Stimulated activated naive CD8-positive, alpha-beta T cell treated with anti-CD3 and anti-CD28 coated beads, Interleukin-15, Interleukin-2, amounts not matched to agents 100 ng/mL and 50 ng/mL, for 24 hours (primary cell): ENCODE data around the gene TRMT10C.
"Not testable (repeated sequence)": the region's sequence is repeated elsewhere in the genome, so short reads cannot be mapped to it uniquely, and the experiment has no call there.

Experiments
- H3K27ac Mint-ChIP-seq: one replicate; pipeline ENCODE4 v1.8.0; 2021; ENCODE audit warnings: mild to moderate bottlenecking, mixed read lengths
- H3K27me3 Mint-ChIP-seq: one replicate; pipeline ENCODE4 v1.8.0; 2021; ENCODE audit warnings: mixed read lengths
- H3K36me3 Mint-ChIP-seq: one replicate; pipeline ENCODE4 v1.8.0; 2021; ENCODE audit warnings: low read depth, mixed read lengths
- H3K4me1 Mint-ChIP-seq: one replicate; pipeline ENCODE4 v1.8.0; 2021; ENCODE audit warnings: low read depth, mixed read lengths
- H3K4me3 Mint-ChIP-seq: one replicate; pipeline ENCODE4 v1.8.0; 2021; ENCODE audit warnings: mild to moderate bottlenecking, mixed read lengths
- H3K9me3 Mint-ChIP-seq: one replicate; pipeline ENCODE4 v1.8.0; 2021; ENCODE audit warnings: mixed read lengths

TRMT10C gene

DNA sequence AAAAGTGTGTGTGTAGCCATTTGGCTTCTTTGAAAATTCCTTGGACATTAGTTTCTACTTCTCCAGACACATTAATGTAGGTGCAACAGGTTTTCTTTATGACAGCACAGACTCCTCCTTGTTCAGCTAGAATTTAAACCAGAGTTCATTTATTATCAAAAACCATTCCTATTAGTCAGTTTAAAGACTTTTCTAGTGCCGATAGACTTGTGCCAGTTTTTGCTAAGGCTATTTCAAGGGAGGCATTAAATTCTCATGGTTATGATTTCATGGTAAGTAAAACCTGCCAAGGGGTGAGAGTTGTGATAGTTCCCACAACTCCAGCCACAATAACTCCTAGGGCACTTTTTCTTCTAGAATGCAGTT lies 28.1 kb upstream of the TRMT10C start:
- Mint-ChIP-seq H3K27me3 (no peaks in the 10 kb centered on the region), H3K27ac (no peak overlapping the region), H3K36me3 (no peaks in the 10 kb centered on the region), H3K4me3 (no peak overlapping the region), H3K9me3 (peaks cover 5% of the 10 kb centered on the region), H3K4me1 (peaks cover 32% of the 10 kb centered on the region)

DNA sequence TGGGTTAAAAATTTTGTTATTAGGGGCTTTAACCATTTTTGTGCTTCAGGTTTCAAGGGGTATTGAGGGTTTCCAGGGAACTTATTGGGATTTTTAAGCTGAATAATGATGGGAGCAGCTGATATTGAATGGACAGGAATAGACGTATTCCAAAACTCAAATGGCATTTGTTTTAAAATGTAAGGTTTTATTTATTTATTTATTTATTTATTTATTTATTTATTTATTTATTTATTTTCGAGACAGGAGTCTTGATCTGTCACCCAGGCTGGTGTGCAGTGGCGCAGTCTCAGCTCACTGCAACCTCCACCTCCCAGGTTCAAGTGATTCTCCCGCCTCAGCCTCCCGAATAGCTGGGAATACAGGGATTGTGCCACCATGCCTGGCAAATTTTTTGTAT lies 26.4 kb upstream of the TRMT10C start:
- H3K27me3 Mint-ChIP-seq, result no peaks in the 10 kb centered on the region
- peaks cover under 1% of the 10 kb centered on the region for H3K9me3 Mint-ChIP-seq
- no peak overlapping the region for H3K4me3 Mint-ChIP-seq
- no peak overlapping the region for H3K27ac Mint-ChIP-seq
- H3K4me1 Mint-ChIP-seq, result peaks cover 22% of the 10 kb centered on the region
- H3K36me3 Mint-ChIP-seq, result no peaks in the 10 kb centered on the region

DNA sequence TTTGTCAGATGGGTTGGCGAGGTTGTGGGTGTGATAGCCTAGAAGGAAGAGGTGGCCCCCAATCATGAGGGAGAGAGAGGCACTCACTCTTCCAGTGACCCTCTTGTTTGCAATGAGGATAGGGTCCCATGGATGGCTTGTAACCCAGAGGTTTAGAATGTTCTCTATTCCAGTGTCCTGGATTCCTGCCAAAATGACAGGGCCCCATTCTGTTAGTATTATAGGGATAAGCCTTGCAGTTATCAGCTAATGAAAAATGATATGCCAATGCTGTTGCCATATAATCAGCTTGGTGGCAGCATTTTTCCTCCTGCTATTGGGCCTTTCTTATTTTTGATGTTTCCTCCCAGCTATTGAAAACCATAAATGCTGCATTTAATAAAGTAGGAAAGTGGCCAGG lies 25.4 kb upstream of the TRMT10C start:
- H3K27me3 Mint-ChIP-seq, result no peaks in the 10 kb centered on the region
- no peak overlapping the region for H3K27ac Mint-ChIP-seq
- H3K36me3 Mint-ChIP-seq, result no peaks in the 10 kb centered on the region
- H3K4me3 Mint-ChIP-seq, result no peak overlapping the region
- peaks cover 13% of the 10 kb centered on the region for H3K4me1 Mint-ChIP-seq
- no peaks in the 10 kb centered on the region for H3K9me3 Mint-ChIP-seq

DNA sequence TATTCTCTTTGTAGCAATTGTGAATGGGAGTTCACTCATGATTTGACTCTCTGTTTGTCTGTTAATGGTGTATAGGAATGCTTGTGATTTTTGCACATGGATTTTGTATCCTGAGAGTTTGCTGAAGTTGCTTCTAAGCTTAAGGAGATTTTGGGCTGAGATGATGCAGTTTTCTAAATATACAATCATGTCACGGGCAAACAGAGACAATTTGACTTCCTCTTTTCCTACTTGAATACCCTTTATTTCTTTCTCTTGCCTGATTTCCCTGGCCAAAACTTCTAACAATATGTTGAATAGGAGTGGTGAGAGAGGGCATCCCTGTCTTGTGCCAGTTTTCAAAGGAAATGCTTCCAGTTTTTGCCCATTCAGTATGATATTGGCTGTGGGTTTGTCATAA lies 24.7 kb upstream of the TRMT10C start:
- H3K36me3 Mint-ChIP-seq, H3K27me3 Mint-ChIP-seq, H3K4me1 Mint-ChIP-seq, H3K27ac Mint-ChIP-seq, H3K9me3 Mint-ChIP-seq, H3K4me3 Mint-ChIP-seq: not testable (repeated sequence)

DNA sequence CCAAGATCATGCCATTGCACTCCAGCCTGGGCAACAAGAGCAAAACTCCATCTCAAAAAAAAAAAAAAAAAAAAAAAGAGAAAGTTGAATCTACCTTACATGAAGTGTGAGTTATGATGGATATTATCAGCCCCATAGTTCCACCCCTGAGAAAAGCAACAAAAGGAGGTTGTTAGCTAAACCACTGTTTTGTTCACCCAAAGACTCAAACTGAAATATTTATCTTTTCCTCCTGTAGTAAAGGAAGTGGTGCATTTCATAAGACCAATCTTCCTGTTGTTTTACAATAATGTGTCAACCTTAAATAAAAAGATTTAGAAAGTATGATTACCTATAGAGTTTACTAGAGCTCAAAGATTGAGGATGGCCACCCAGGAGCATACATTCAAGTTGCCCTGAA lies 18.7 kb upstream of the TRMT10C start:
- Mint-ChIP-seq H3K4me3 (no peak overlapping the region), H3K4me1 (peaks cover 22% of the 10 kb centered on the region), H3K27ac (no peak overlapping the region), H3K36me3 (no peaks in the 10 kb centered on the region), H3K27me3 (no peaks in the 10 kb centered on the region), H3K9me3 (no peaks in the 10 kb centered on the region)

DNA sequence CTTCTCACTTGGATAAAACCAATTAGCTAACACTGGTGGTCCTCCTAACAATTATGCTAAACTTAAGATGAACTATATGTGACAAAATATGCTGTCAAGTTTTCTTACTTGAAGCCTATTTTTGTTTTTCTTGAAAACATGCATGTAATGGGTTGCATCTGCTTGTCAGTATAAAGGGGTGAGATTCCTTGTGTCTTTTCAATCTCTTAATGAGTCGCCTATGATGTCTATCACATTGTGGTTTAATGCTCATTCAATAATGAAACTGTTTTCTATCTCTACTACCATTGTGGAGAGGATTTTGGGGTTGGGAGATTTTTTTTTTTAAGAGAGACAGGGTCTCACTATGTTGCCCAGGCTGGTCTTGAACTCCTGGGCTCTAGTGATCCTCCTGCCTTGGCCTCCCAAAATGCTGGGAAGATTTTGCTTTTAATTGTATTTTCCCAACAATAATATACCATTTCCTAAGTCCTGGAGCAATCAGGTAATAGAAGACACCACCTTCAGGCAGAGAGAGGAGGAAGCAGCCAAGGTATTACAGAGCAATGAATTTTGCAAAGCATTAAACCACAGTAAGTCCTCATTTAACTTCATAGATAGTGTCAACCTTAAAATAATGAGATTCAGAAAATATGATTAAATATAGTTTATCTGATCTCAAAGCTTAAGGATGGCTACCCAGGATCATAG lies 17.4 kb upstream of the TRMT10C start:
- Mint-ChIP-seq H3K27me3 (no peaks in the 10 kb centered on the region), H3K36me3 (no peaks in the 10 kb centered on the region), H3K27ac (no peak overlapping the region), H3K4me3 (no peak overlapping the region), H3K4me1 (peaks cover 22% of the 10 kb centered on the region), H3K9me3 (no peaks in the 10 kb centered on the region)

DNA sequence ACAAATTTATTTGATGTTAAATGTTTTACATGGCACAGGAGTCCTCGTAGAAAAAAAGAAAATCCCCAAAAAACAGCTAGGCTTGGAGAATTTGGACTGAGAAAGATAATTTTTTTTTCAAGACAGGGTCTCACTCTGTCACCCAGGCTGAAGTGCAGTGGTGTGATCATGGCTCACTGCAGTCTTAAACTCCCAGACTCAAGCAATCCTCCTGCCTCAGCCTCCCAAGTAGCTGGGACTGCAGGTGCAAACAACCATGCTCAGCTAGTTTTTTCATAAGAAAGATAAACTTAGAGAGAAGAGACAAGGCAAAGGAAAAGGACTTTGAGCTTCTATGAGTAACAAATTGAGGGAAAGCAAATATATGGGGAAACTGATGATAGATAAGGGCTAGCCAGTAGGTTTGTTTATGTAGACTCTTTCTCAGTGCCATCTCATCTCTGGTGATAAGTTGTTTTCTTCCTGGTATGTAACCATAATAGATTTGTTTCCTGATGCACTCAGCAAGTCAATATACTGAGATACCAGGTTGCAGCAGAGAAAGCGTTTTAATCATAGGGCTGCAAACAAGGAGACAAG lies 13.1 kb upstream of the TRMT10C start:
- H3K36me3 Mint-ChIP-seq, result no peaks in the 10 kb centered on the region
- H3K4me3 Mint-ChIP-seq, result no peak overlapping the region
- no peak overlapping the region for H3K27ac Mint-ChIP-seq
- peaks cover 4% of the 10 kb centered on the region for H3K27me3 Mint-ChIP-seq
- peaks cover 8% of the 10 kb centered on the region for H3K4me1 Mint-ChIP-seq
- H3K9me3 Mint-ChIP-seq, result no peaks in the 10 kb centered on the region

DNA sequence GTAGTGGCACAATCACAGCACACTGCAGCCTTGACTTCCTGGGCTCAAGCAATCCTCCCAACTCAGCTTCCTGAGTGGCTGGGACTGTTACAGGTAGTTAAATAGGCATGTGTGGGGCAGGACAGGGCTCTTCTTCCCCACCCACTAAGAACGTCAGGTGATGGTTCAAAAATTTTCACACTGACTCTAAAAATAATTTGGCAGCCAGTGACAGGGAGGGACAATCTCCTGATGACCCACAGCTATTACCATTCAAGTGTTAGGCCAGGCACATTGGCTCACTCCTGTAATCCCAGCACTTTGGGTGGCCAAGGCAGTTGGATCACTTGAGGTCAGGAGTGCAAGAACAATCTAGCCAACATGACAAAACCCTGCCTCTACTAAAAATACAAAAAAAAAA lies 12.2 kb upstream of the TRMT10C start:
- H3K4me1 Mint-ChIP-seq, result no peaks in the 10 kb centered on the region
- peaks cover 4% of the 10 kb centered on the region for H3K27me3 Mint-ChIP-seq
- H3K4me3 Mint-ChIP-seq, result no peak overlapping the region
- no peaks in the 10 kb centered on the region for H3K9me3 Mint-ChIP-seq
- no peak overlapping the region for H3K27ac Mint-ChIP-seq
- H3K36me3 Mint-ChIP-seq, result no peaks in the 10 kb centered on the region

DNA sequence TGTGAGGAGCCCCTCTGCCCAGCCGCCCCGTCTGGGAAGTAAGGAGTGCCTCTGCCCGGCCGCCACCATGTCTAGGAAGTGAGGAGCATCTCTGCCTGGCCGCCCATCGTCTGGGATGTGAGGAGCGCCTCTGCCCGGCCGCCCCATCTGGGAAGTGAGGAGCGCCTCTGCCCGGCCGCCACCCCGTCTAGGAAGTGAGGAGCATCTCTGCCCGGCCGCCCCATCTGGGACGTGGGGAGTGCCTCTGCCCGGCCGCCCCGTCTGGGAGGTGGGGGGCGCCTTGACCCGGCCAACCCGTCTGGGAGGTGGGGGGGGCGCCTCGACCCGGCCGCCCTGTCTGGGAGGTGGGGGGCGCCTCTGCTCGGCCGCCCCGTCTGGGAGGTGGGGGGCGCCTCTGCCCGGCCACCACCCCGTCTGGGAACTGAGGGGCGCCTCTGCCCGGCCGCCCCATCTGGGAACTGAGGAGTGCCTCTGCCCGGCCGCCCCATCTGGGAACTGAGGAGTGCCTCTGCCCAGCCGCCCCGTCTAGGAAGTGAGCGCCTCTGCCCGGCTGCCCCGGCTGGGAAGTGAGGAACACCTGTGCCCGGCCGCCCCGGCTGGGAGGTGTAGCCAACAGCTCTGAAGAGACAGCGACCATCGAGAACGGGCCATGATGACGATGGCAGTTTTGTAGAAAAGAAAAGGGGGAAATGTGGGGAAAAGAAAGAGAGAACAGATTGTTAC lies 10.1 kb upstream of the TRMT10C start:
- peaks cover 10% of the 10 kb centered on the region for H3K27me3 Mint-ChIP-seq
- H3K4me1 Mint-ChIP-seq, H3K9me3 Mint-ChIP-seq, H3K4me3 Mint-ChIP-seq, H3K36me3 Mint-ChIP-seq, H3K27ac Mint-ChIP-seq: not testable (repeated sequence)

DNA sequence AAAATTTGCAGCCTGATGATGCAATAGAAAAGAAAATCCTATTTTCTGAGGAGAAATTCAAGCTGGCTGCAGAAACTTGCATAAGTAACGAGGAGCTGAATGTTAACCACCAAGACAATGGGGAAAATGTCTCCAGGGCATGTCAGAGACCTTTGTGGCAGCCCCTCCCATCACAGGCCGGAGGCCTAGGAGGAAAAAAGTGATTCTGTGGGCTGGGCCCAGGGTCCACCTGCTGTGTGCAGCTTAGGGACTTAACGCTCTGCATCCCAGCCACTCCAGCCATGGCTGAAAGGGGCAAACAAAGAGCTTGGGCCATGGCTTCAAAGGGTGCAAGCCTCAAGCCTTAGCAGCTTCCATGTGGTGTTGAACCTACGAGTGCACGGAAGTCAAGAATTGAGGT lies 8.3 kb upstream of the TRMT10C start:
- not testable (repeated sequence) for H3K4me1 Mint-ChIP-seq, H3K9me3 Mint-ChIP-seq, H3K27ac Mint-ChIP-seq, H3K4me3 Mint-ChIP-seq, H3K36me3 Mint-ChIP-seq
- H3K27me3 Mint-ChIP-seq, result peaks cover 14% of the 10 kb centered on the region

DNA sequence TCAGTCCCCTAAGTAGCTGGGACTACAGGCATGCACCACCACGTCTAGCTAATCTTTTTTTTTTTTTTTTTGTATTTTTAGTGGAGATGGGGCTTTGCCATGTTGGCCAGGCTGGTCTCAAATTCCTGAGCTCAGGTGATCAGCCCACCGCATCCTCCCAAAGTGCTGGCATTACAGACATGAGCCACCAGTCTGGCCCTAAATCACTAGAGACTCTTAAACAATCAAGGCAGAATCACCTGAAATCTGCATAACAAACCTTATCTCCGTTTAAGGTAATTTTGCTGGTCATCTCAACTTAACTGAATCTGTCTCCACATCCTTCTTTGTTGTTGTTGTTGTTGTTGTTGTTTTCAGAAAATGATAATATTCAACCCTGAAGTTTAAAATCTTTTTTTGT lies 5.6 kb upstream of the TRMT10C start:
- Mint-ChIP-seq H3K4me3 (no peak overlapping the region), H3K4me1 (peaks cover 7% of the 10 kb centered on the region), H3K36me3 (no peaks in the 10 kb centered on the region), H3K27ac (no peak overlapping the region), H3K27me3 (peaks cover 18% of the 10 kb centered on the region), H3K9me3 (no peaks in the 10 kb centered on the region)

DNA sequence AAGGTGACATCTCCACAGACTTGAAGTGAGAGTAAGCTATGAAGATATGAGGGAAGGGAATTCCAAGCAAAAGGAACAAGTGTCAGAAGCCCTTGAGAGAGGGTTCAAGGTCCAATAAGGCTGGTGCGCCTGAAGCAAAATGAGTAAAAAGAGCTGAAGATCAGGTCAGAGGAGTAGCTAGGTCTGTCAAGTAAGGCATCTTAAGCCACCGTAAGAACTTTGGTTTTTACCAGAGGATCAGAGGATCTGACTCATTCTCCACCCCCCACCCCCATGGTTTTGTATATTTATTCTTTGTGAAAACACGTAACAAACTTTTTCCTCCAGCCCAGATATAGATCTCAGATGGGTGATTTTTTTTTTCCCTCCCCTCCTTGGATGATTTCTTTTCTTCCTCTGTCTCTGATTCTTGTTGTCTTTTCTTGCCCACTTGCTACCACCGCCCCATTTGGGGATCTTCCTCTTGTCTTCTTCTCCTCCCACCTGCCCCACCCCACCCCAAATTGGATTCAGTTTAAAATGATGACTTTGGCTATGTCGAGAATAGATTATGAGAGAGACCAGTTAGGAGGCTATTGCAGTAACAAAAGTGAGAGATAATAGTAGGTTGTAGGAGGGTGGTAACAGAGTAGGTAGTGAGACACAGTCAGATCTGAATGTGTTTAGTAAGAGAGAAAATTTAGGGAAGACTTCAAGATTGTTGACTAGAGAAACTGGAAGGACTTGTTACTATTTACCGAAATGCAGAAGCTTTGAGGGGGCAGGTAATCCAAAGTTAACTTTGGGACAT lies 6.1 kb downstream of the TRMT10C start:
- H3K4me3 Mint-ChIP-seq, result peak overlapping the region; percentile 12
- H3K4me1 Mint-ChIP-seq, result peaks cover 87% of the 10 kb centered on the region
- H3K36me3 Mint-ChIP-seq, result peaks cover 54% of the 10 kb centered on the region
- H3K9me3 Mint-ChIP-seq, result no peaks in the 10 kb centered on the region
- H3K27me3 Mint-ChIP-seq, result no peaks in the 10 kb centered on the region
- H3K27ac Mint-ChIP-seq, result peak overlapping the region; percentile 87

DNA sequence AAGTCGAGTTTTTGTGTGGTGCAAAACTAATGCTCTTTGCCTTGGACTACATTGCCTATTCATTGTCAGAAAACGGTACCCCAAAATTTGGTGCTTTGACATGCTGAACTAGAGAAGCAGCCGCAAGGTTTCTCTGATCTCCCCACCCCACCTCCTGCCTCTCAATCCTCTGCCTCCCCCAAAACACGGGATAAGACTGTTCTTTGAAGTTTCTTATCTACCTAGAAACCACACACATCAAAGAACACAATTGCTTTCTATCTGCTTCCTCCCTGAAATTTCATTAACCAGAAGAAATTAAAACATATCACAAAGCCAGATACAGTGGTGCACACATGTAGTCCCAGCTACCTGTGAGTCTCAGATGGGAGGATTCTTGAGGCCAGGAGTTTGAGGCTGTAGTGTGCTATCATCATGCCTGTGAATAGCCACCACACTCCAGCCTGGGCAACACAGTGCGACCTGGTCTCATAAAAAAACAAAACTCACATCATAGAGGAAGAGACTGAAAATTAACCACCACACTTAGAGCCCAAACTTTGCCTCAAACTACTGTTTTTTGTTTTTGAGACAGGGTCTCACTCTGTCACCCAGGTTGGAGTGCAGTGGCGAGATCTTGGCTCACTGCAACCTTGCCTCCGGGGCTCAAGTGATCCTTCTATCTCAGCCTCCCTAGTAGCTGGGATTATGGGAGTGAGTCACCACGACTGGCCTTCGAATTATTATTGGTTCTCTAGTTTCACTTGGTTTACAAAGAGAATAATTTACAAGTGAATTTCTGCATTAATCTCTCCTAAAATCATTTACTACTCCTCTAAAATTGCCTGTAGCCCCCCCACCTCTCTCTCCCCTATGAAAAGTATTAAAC lies 9.6 kb downstream of the TRMT10C start:
- peaks cover 28% of the 10 kb centered on the region for H3K36me3 Mint-ChIP-seq
- H3K9me3 Mint-ChIP-seq, result no peaks in the 10 kb centered on the region
- no peaks in the 10 kb centered on the region for H3K27me3 Mint-ChIP-seq
- H3K27ac Mint-ChIP-seq, result peak overlapping the region; percentile 54
- peaks cover 70% of the 10 kb centered on the region for H3K4me1 Mint-ChIP-seq
- H3K4me3 Mint-ChIP-seq, result peak overlapping the region; percentile 9
